Activated T-cell treated with anti-CD3 and anti-CD28 coated beads, Interleukin-2, amount 50 U/mL, for 1 hour (primary cell): Measurements from ENCODE around the gene FAM72A.
"Not testable (repeated sequence)": the region's sequence is repeated elsewhere in the genome, so short reads cannot be mapped to it uniquely, and the experiment has no call there.

ENCODE experiments used
- DNase-seq: peaks from one replicate; pipeline ENCODE4 v3.0.0-alpha.2; 2020

The FAM72A gene

DNA sequence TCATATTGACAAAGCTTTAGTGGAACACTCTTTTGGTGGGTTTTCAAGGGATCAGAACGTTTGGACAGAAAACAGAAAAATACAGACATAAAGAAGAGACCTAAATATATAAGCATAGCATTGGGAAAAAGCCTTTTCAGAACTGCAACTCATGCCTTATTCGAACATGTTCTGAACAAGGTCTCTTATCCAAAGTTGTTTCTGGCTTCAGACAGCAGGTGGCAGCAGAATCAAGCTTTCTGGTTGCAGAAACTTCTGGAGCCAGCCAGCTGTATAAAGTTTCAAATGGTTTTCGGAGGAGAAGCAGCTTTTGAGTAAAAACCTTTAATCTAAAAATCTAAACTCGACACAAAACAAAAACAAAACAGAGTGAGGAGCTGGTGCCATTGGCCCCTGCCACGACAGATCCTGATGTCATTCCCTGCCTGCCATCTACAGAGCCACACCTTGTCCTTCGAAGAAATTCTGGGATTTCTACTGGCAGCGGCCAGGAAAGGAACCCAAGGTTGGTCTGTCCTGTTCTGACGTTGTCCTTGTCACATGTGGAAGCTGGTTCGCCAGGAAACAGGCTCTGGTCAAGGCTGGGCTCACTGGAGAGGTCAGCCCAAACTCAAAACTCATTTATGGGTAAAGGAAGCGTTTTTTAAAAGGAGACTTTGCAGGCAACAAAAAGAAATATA, 35.1 kb downstream of the FAM72A start:
- DNase-seq: not testable (repeated sequence)

DNA sequence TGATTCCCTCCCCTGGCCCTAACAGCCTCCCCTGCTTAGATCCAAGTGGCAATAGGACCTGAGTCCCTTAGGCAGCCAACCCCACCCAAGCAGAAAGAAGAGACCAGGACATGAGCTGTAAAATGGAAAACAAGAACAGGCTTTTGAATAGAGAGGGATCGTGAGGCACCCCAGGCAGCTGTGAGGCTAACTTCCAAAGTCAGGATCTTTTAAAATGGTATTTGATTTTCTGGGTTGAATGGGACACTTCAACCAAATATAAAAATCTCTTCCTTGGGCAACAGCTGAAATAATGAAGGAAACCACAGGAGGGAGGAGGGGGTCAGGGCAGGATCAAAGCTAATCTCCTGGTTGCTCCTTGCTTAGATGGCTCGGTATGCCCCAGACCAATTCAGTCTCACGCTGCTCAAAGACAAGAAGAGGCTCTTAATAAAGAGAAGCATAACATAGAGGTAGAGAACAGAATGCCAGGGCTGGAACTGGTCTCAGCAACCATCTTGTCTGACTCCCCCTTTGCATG, 56.8 kb downstream of the FAM72A start:
- no peak for DNase-seq

DNA sequence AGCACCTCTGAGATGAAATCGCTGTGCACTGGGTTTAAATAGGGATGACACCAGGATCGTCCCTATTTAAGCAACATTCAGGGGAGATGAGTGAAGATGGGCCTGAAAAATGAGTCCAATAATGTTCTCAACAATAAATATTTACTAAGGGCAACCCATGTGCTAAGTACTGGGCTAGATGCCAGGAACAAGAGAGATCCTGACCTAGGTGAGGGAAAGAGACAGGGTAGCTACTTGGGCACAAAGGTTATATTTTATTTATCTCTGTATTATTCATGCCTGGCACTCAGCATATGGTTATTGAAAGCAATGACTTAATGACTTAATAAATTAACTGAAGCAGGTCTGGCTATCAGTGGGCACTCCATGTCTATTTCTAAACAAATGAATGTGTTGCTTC, 58.0 kb downstream of the FAM72A start:
- no peak for DNase-seq

DNA sequence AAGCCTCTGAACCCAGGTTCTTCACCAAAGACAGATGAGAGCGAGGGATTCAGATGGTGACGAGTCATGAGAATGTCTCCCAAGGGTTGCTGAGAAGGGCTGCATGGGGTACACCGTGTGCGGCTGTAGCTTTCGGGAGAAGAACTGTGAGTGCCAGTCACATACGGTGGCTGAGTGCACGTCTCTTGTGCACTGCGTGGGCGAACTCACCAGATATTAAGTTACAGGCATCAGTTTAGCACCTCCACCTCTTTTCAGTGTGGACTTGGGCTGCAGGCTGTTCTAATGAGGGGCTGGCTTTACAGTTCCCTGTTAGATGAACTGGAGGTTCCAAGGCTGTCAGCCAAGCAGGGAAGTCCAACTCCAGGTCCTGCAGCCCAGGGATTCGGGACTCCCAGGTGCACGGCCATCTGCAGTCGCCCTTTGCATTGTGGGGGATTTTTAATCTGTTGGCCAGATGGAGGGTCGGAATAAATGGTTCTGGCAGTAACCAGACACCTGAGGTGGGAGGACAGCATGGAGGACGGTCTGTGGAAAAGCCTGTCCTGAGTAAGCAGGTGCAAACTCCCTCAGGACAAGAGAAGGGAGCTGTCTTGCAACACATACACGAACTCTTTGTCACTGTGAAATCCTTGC, 59.0 kb downstream of the FAM72A start:
- DNase-seq: no peak

DNA sequence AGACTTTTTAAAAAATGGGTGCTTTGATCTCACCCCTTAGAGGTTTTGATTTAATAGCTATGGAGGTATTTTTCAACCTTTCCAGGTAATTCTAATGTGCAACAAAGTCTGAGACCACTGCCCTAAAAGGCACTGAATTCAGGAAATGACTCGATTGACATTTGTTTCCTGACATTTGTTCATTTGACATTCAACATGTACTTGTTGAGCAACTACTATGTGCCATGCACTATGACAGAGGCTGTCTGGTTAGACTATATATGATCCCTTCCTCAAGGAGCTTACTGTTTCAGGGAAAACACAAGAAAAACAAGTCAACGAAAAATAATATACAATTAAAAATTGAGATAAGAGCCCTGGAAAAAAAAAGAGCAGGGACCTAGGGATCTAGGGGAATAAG, 59.9 kb downstream of the FAM72A start:
- no peak for DNase-seq

DNA sequence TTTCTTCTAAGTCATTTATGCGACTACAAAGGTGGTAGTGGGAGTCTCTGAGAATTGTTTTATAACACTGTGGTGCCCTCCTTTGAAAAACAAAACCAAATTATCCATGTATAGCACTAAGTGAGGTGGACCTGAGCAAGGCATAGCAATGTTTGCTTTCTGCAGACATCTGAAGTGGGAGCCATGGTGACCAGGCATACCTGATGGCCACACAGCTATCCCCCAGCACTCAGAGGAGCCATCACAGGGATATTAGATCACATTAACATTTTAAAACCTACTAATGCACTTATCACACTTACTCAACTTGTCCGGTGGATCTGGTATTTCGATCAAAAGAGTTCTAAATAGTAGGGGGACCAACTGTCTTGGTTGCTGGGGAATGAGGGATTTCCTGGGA, 60.6 kb downstream of the FAM72A start:
- DNase-seq: no peak

DNA sequence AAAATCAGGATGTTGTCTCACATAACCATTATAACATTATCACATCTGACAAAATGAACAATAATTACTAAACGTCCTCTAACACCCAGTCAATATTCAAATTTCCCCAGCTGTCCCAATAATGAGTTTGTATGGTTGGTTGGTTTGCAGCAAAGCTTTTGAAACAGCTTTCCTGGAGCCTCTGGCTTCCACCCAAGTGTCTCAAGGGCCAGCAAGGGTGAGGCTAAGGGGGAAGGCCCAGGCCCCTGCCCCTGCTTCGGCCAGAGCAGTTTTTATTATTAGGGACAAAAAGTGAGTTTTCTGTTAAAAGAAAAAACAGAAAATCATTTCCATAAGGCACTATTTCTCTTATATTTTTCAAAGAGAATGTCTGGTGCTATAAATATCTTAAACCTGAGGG, 66.4 kb downstream of the FAM72A start:
- DNase-seq: no peak
